H1 (cell line): ENCODE results near the gene MAP3K15. TPM values are rescaled to one million over a fixed set of nuclear protein-coding genes. Genes with fewer than 3 reads are reported as not detected.

Experiments used
- CTCF ChIA-PET: fragments of 300-600 bp; sonication (Branson Sonifier 250); formaldehyde crosslinking; loops from one replicate; lab custom pipeline; 2021; ENCODE audit not compliant: partially characterized antibody; lab: Charles Lee
- POLR2A ChIA-PET: fragments of 300-600 bp; sonication (Branson Sonifier 250); formaldehyde crosslinking; loops from one replicate; lab custom pipeline; 2021; ENCODE audit warnings: inconsistent platforms; ENCODE audit not compliant: partially characterized antibody; lab: Charles Lee
- DNase-seq, 2 experiments: peaks; one replicate each; pipeline versions ENCODE4 v3.0.0 to v3.0.0-alpha.2; 2010 to 2022; ENCODE audit warnings: low spot score in 2 of 2, low read depth in 1 of 2, mixed read lengths in 1 of 2
- FAIRE-seq: peaks from 2 replicates; lab custom pipeline; 2011; peaks lifted over from hg19 to GRCh38; lab: Jason Lieb, UNC
- H2AFZ ChIP-seq: 2 replicates; pipeline ENCODE4 v1.8.1; 2012; ENCODE audit warnings: low read length, inconsistent platforms
- H2AK5ac ChIP-seq: 2 replicates; pipeline ENCODE4 v1.6.1; 2013; ENCODE audit warnings: low read depth, low read length
- H2BK120ac ChIP-seq: replicated peaks from 2 replicates; pipeline ENCODE3; 2013; ENCODE audit warnings: low read depth, low read length, inconsistent platforms
- H2BK12ac ChIP-seq: 2 replicates; pipeline ENCODE4 v1.6.1; 2013; ENCODE audit warnings: low read depth, low read length
- H2BK15ac ChIP-seq: 2 replicates; pipeline ENCODE4 v1.6.1; 2013; ENCODE audit warnings: low read length
- H2BK20ac ChIP-seq: 2 replicates; pipeline ENCODE4 v1.6.1; 2013; ENCODE audit warnings: low read length
- H2BK5ac ChIP-seq: 2 replicates; pipeline ENCODE4 v1.6.1; 2013; ENCODE audit warnings: low read depth, low read length
- H3K14ac ChIP-seq: 2 replicates; pipeline ENCODE4 v1.6.1; 2013; ENCODE audit warnings: inconsistent platforms; ENCODE audit not compliant: insufficient read length
- H3K18ac ChIP-seq: 2 replicates; pipeline ENCODE4 v1.6.1; 2013; ENCODE audit warnings: low read length; ENCODE audit errors: extremely low read depth
- H3K23ac ChIP-seq: 2 replicates; pipeline ENCODE4 v1.6.1; 2013; ENCODE audit warnings: inconsistent platforms; ENCODE audit not compliant: insufficient read length
- H3K23me2 ChIP-seq: 2 replicates; pipeline ENCODE4 v1.6.1; 2013; ENCODE audit warnings: low read depth, low read length
- H3K27ac ChIP-seq: 2 replicates; pipeline ENCODE4 v1.6.1; 2011; ENCODE audit warnings: low read depth, low read length, inconsistent platforms
- H3K27me3 ChIP-seq, 4 experiments: replicated peaks in 1 of 4; 1 replicate in 1 of 4; 2 replicates in 3 of 4; pipeline versions ENCODE4 v1.6.1 to v1.8.1; 2011 to 2013; ENCODE audit warnings: low read length in 3 of 4, mild to moderate bottlenecking in 3 of 4, inconsistent platforms in 2 of 4, mixed read lengths in 2 of 4, moderate library complexity in 1 of 4; ENCODE audit not compliant: control insufficient read depth in 3 of 4, insufficient read depth in 3 of 4; ENCODE audit errors: extremely low read depth in 1 of 4
- H3K36me3 ChIP-seq, 4 experiments: 2 replicates each; pipeline versions ENCODE4 v1.6.1 to v1.8.1; 2011 to 2013; ENCODE audit warnings: mild to moderate bottlenecking in 4 of 4, low read length in 3 of 4, moderate library complexity in 2 of 4, control low read depth in 1 of 4, inconsistent platforms in 1 of 4; ENCODE audit not compliant: insufficient read depth in 4 of 4, control insufficient read depth in 2 of 4
- H3K4ac ChIP-seq: replicated peaks from 2 replicates; pipeline ENCODE3; 2013; ENCODE audit warnings: low read length, low read depth, mixed read lengths, inconsistent platforms; ENCODE audit not compliant: insufficient read length
- H3K4me1 ChIP-seq, 4 experiments: replicated peaks in 1 of 4; 1 replicate in 1 of 4; 2 replicates in 3 of 4; pipeline versions ENCODE4 v1.6.1 to v1.8.1; 2011 to 2013; ENCODE audit warnings: low read length in 3 of 4, inconsistent platforms in 2 of 4, mixed read lengths in 1 of 4; ENCODE audit not compliant: insufficient read depth in 4 of 4, control insufficient read depth in 3 of 4
- H3K4me2 ChIP-seq, 2 experiments: 2 replicates each; pipeline versions ENCODE4 v1.6.1 to v1.8.1; 2011 to 2013; ENCODE audit warnings: low read depth in 2 of 2, low read length in 2 of 2, control low read depth in 1 of 2, inconsistent platforms in 1 of 2, mild to moderate bottlenecking in 1 of 2; ENCODE audit not compliant: insufficient read depth in 1 of 2
- H3K4me3 ChIP-seq, 4 experiments: fragments of 200-600, 300-600 bp in 1 of 4; sonication (generic), shearing (Covaris generic), sonication (Bioruptor Twin) in 1 of 4; 2 replicates each; pipeline versions ENCODE4 v1.5.1 to v1.8.1; 2011 to 2016; ENCODE audit warnings: low read length in 4 of 4, low read depth in 3 of 4, control low read depth in 2 of 4, inconsistent platforms in 2 of 4, mild to moderate bottlenecking in 2 of 4, mixed read lengths in 1 of 4, moderate library complexity in 1 of 4; ENCODE audit not compliant: insufficient read depth in 2 of 4; ENCODE audit errors: extremely low read depth in 1 of 4
- H3K56ac ChIP-seq: replicated peaks from 2 replicates; pipeline ENCODE3; 2013; ENCODE audit warnings: low read depth, mild to moderate bottlenecking, mixed read lengths, low read length, inconsistent platforms; ENCODE audit not compliant: insufficient read length
- H3K79me1 ChIP-seq: 2 replicates; pipeline ENCODE4 v1.6.1; 2013; ENCODE audit warnings: low read depth, low read length, control low read depth
- H3K79me2 ChIP-seq, 2 experiments: 2 replicates each; pipeline versions ENCODE4 v1.6.1 to v1.8.1; 2012 to 2013; ENCODE audit warnings: low read length in 2 of 2, mild to moderate bottlenecking in 2 of 2, inconsistent platforms in 1 of 2; ENCODE audit not compliant: insufficient read depth in 2 of 2, control insufficient read depth in 1 of 2
- H3K9ac ChIP-seq, 4 experiments: replicated peaks in 1 of 4; 1 replicate in 1 of 4; 2 replicates in 3 of 4; pipeline versions ENCODE4 v1.6.1 to v1.8.1; 2011 to 2013; ENCODE audit warnings: low read depth in 3 of 4, low read length in 3 of 4, control low read depth in 2 of 4, mild to moderate bottlenecking in 2 of 4, moderate library complexity in 2 of 4, inconsistent platforms in 1 of 4; ENCODE audit errors: extremely low read depth in 1 of 4
- H3K9me3 ChIP-seq, 2 experiments: 2 replicates each; pipeline versions ENCODE4 v1.6.1 to v1.8.1; 2012 to 2013; ENCODE audit warnings: mild to moderate bottlenecking in 2 of 2, moderate library complexity in 2 of 2, control low read depth in 1 of 2, inconsistent platforms in 1 of 2, low read depth in 1 of 2, low read length in 1 of 2, mixed read lengths in 1 of 2; ENCODE audit not compliant: insufficient read depth in 2 of 2
- H4K20me1 ChIP-seq, 2 experiments: replicated peaks in 1 of 2; 2 replicates each; pipeline versions ENCODE3 to v1.8.1; 2011 to 2013; ENCODE audit warnings: inconsistent platforms in 2 of 2, low read length in 2 of 2, mild to moderate bottlenecking in 1 of 2; ENCODE audit not compliant: insufficient read depth in 2 of 2, control insufficient read depth in 1 of 2
- H4K5ac ChIP-seq: 2 replicates; pipeline ENCODE4 v1.6.1; 2013; ENCODE audit warnings: low read length, low read depth, mixed read lengths, inconsistent platforms; ENCODE audit not compliant: insufficient read length
- H4K8ac ChIP-seq: 2 replicates; pipeline ENCODE4 v1.8.0; 2013; ENCODE audit warnings: mild to moderate bottlenecking, moderate library complexity, low read length, inconsistent platforms; ENCODE audit not compliant: insufficient read depth; ENCODE audit errors: extremely low read depth
- H4K91ac ChIP-seq: replicated peaks from 2 replicates; pipeline ENCODE3; 2013; ENCODE audit warnings: low read length, mixed read lengths, inconsistent platforms; ENCODE audit not compliant: insufficient read length
- ATF2 ChIP-seq: IDR thresholded peaks from 2 replicates; pipeline ENCODE4 v1.6.1; 2012; ENCODE audit warnings: low read length, inconsistent platforms
- CHD2 ChIP-seq: IDR thresholded peaks from 2 replicates; pipeline ENCODE4 v1.6.1; 2012; ENCODE audit warnings: low read length, improper control_type of control experiment
- CTCF ChIP-seq, 3 experiments: IDR thresholded peaks; 1 replicate in 2 of 3; 2 replicates in 1 of 3; pipeline versions ENCODE4 v1.5.1 to v1.6.1; 2011; ENCODE audit warnings: low read length in 3 of 3, mild to moderate bottlenecking in 3 of 3, inconsistent platforms in 2 of 3, low read depth in 1 of 3, moderate library complexity in 1 of 3; ENCODE audit not compliant: insufficient read depth in 1 of 3; ENCODE audit errors: control extremely low read depth in 1 of 3
- POLR2A ChIP-seq, 2 experiments: IDR thresholded peaks; 1 replicate in 1 of 2; 2 replicates in 1 of 2; pipeline ENCODE4 v1.6.1; 2011; ENCODE audit warnings: low read depth in 2 of 2, low read length in 2 of 2, mild to moderate bottlenecking in 2 of 2; ENCODE audit errors: control extremely low read depth in 1 of 2
- RFX5 ChIP-seq: IDR thresholded peaks from 2 replicates; pipeline ENCODE4 v1.6.1; 2011; ENCODE audit warnings: low read depth, low read length, improper control_type of control experiment, borderline replicate concordance
- SP2 ChIP-seq: IDR thresholded peaks from 2 replicates; pipeline ENCODE4 v1.6.1; 2012; ENCODE audit warnings: mild to moderate bottlenecking, low read length, inconsistent platforms
- TAF7 ChIP-seq: optimal IDR thresholded peaks from 2 replicates; pipeline ENCODE3; 2011; ENCODE audit warnings: low read depth, mild to moderate bottlenecking, inconsistent platforms, low read length, moderate library complexity, borderline replicate concordance
- WGBS, 2 experiments: shearing (Covaris generic) in 1 of 2; methylation state at CpG; one replicate each; pipeline versions ENCODE4 v1.1.6 to v1.1.7; 2013 to 2015; ENCODE audit warnings: low lambda C conversion rate in 2 of 2, mixed read lengths in 2 of 2, inconsistent platforms in 1 of 2, low coverage in 1 of 2, missing lambda C conversion rate in 1 of 2; ENCODE audit not compliant: insufficient replicate concordance in 2 of 2, insufficient coverage in 1 of 2, insufficient read length in 1 of 2; ENCODE audit errors: extremely low coverage in 1 of 2, missing lambda C conversion rate in 1 of 2; 5-methylcytosine and 5-hydroxymethylcytosine counted together
- polyA plus RNA-seq, 7 experiments: library from polyadenylated mRNA; depleted of rRNA in 3 of 7; stranded (reverse) in 5 of 7; unstranded in 2 of 7; fragments of >200 nt in 5 of 7; fragments of 200-250 nt in 2 of 7; gene quantifications; 1 replicate in 5 of 7; 2 replicates in 1 of 7; 4 replicates in 1 of 7; pipeline versions ENCODE4 v1.2.1 to v1.2.3, GENCODE V29; 2011 to 2013; ENCODE audit warnings: missing spikeins in 2 of 7, mixed read lengths in 2 of 7
- total RNA-seq: library from RNA; stranded (reverse); fragmentation: NEBNext Ultra II Directional; extraction: Animal tissue kit (Norgen Biotek cat#: 25700); gene quantifications from 2 replicates; pipeline ENCODE4 v1.2.1, GENCODE V29; 2021

The MAP3K15 gene
- total and polyA plus RNA-seq, 2 of the 8 experiments (the other 6 are each of a cell fraction or from before 2014, with no cell fraction given), result 1.8 to 2.4 TPM

- POLR2A ChIA-PET, result no interaction called here
- Histone ChIP-seq H3K23me2 (no peaks in the 10 kb centered on the region), H3K4ac (no peak overlapping the region), H3K9me3 (no peaks in the 10 kb centered on the region), H3K4me1 (no peaks in the 10 kb centered on the region; a peak in 1 of 7 replicates), H3K4me2 (no peak overlapping the region), H3K14ac (no peak overlapping the region), H3K56ac (no peak overlapping the region), H4K5ac (no peak overlapping the region), H4K91ac (no peak overlapping the region), H3K27me3 (no peaks in the 10 kb centered on the region), H3K79me2 (no peaks in the 10 kb centered on the region), H2BK120ac (no peak overlapping the region), H2BK15ac (no peak overlapping the region), H3K18ac (no peak overlapping the region), H2AFZ (no peak overlapping the region), H4K20me1 (no peaks in the 10 kb centered on the region), H3K27ac (no peak overlapping the region), H2BK20ac (no peak overlapping the region), H3K23ac (no peak overlapping the region), H2BK12ac (no peak overlapping the region), H3K4me3 (no peak overlapping the region), H2AK5ac (no peak overlapping the region), H3K79me1 (no peaks in the 10 kb centered on the region), H3K9ac (no peak overlapping the region), H3K36me3 (no peaks in the 10 kb centered on the region), H4K8ac (no peak overlapping the region), H2BK5ac (no peak overlapping the region)
- WGBS, 2 experiments, result 87% methylated on average over 4 of the region's 4 CpGs; no CpG with 5 or more reads in 1 of the 2 experiments
- FAIRE-seq (no peak), DNase-seq (no peak)
- CTCF ChIA-PET, result interaction anchor here (1.9 kb wide), 1 partner anchor 18 kb away, joined by 3 read pairs; no protein-coding TSS in a partner anchor
- TF ChIP-seq CHD2 (no peak), RFX5 (no peak), POLR2A (IDR thresholded peaks at IDR 0.05; ENCODE audit: control extremely low read depth in 1 of 2, low read depth in 2 of 2, low read length in 2 of 2) (no peak), CTCF (IDR thresholded peaks at IDR 0.05; ENCODE audit: control extremely low read depth in 1 of 3, insufficient read depth in 1 of 3, low read depth in 1 of 3, low read length in 3 of 3) (no peak), SP2 (no peak), ATF2 (no peak), TAF7 (no peak)
Measured at GRCh38 chrX:19392703-19393102, 122.6 kb downstream of the MAP3K15 start.
